DOHH2 (cell line): ENCODE measurements around the gene PRM3.

Experiments used
- EZH2phosphoT487 ChIP-seq: fragments of 200-600 bp; sonication (generic); IDR thresholded peaks from 2 replicates; pipeline ENCODE4 v1.6.1; 2017; ENCODE audit warnings: borderline replicate concordance, mild to moderate bottlenecking, antibody characterized with exemption, low read length, moderate library complexity, mixed read lengths
- TF ChIP-seq, protein P1 (sequence below): fragments of 200-600 bp; sonication (generic); IDR thresholded peaks from one replicate; pipeline ENCODE4 v1.5.1; 2014; ENCODE audit warnings: antibody characterized with exemption, mild to moderate bottlenecking, low read depth, low read length; ENCODE audit not compliant: poor library complexity, severe bottlenecking

- TF ChIP-seq, protein P1, sequence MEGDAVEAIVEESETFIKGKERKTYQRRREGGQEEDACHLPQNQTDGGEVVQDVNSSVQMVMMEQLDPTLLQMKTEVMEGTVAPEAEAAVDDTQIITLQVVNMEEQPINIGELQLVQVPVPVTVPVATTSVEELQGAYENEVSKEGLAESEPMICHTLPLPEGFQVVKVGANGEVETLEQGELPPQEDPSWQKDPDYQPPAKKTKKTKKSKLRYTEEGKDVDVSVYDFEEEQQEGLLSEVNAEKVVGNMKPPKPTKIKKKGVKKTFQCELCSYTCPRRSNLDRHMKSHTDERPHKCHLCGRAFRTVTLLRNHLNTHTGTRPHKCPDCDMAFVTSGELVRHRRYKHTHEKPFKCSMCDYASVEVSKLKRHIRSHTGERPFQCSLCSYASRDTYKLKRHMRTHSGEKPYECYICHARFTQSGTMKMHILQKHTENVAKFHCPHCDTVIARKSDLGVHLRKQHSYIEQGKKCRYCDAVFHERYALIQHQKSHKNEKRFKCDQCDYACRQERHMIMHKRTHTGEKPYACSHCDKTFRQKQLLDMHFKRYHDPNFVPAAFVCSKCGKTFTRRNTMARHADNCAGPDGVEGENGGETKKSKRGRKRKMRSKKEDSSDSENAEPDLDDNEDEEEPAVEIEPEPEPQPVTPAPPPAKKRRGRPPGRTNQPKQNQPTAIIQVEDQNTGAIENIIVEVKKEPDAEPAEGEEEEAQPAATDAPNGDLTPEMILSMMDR = no peak
- no peak for TF ChIP-seq EZH2phosphoT487
Observed at GRCh38 chr16:11235703-11235991, 37.8 kb downstream of the PRM3 start.
